GM21367 (cell line): Measurements from ENCODE around the gene IL2RA.

ENCODE experiments used
- ATAC-seq: cut with Tn5 transposase; IDR thresholded peaks from one replicate; pipeline ENCODE4 v1.9.1; 2021; ENCODE audit not compliant: unreplicated experiment

Gene IL2RA

DNA sequence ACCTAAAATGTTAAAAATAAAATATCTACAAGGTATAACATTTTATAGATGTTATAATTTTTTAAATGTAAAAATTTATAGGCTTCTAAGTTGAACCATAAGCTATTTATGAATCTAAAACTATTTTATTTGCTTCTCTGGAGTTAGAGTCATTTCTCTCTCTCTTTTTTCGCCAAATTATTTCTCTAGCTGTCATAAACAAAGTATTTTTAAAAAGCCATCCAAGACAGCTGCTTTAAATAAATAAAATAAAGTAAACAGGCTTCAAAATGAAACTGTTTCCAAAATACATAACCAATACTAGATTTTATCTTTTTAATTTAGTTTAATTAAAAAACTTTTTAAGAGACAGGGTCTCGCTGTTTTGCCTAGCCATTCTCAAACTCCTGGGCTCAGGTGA is 72.4 kb downstream of the IL2RA start:
- ATAC-seq, result no peak

DNA sequence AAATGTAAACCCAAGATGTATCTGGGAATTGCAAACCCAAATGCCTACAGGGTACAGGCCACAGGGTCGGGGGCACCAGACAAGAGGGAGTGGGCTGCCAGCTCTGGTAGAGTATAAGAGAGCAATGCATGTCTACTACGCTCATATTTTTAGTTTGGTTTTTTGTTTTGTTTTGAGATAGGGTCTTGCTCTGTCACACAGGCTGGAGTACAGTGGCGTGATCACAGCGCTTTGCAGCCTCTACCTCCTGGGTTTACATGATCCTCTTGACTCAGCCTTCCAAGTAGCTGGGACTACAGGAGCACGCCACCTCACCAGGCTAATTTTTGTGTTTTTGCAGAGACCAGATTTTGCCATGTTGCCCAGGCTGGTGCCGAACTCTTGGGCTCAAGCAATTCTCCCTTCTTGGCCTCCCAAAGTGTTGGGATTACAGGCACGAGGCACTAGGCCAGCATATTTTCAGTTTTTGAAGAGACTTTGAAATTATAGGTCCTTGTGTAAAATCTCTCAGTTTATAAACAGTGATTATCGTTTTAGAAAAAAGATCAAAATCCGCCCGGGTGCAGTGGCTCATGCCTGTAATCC is 73.7 kb downstream of the IL2RA start:
- no peak for ATAC-seq

DNA sequence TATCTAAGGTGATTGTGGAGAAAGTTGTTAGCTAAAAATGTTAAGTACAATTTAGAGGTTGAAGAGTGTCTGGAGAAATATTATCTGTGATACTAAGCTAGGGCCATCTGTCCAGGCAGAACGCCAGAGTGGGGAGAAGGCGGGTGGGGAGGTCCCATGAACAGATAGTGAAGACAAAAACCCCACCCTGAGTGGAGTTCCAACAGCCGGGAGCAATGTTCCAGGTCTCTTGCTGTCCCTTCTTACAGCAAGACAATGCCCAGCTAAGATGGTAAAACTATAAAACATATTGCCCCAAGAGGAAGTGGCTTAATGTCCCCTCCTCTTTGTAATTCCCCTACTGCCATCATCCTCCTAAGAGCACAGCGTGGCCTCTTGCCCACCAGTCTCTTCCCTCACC is 74.4 kb downstream of the IL2RA start:
- no peak for ATAC-seq

DNA sequence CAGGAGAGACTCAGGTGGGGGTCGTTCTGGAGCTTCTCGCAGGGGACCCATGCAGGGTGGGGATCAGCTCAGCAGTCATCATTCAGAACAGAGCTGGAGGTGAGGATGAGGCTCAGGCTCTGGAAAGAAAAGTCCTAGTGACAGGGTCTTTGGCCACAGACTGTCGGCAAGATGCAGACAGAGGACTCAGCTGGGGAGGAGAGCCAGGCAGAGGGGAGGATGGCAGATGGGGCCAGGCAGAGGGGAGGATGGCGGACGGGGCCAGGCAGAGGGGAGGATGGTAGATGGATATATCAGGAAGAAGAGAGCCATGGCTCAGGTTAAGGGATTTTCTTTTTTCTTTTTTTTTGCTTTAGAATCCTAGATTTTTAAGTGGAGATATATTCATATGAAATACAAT is 77.1 kb downstream of the IL2RA start:
- no peak for ATAC-seq

DNA sequence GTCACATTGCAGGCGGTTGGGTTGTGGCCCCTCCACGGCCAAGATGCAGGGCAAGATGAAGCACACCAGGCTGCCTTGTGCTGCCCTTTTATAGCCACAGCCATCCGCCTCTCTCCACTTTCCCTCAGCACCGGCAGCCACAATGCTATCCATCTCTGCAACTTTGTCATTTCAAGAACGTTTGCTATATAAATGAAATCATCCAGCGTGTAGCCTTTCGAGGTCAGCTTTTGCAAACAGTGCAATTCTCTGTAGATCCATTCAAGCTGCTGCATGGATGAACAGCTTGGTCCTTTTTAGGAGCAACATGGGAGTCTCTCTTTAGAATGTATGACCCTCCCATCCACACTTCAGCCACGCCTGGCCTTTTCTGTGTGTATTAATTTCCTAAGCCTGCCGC is 78.4 kb downstream of the IL2RA start:
- ATAC-seq, result no peak

DNA sequence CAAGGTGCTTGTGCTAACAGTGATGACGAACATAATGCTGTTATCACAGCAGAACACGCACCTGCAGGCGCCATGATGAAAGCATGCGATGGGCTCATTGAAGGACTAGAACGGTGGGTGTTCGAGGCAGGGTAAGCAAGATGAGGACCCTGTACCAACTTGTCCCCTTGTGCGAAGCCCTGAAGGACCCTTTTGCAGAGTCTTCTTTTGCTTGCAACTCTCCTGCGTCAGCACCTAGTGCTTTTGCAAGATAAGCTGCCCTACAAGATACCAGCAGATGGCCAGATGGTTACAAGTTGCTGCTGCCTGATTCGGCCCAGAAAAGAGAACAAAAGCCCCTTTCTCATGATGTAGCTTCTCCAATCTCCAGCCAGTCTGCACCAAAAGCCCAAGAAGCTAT is 80.6 kb downstream of the IL2RA start:
- ATAC-seq, result no peak

DNA sequence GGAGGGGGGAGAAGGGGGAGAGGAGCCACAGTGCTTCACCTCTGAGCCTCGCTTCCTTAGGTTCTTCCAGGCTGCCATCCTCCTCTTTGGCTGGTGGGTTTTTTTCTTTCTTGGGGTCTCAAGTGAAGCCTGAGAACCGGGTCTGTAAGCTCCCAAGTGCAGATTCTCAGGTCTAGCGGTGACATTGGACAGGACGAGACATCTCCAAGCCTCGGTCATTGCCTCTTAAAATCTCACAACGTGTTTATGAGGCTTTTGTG is 84.0 kb downstream of the IL2RA start:
- ATAC-seq, result no peak

DNA sequence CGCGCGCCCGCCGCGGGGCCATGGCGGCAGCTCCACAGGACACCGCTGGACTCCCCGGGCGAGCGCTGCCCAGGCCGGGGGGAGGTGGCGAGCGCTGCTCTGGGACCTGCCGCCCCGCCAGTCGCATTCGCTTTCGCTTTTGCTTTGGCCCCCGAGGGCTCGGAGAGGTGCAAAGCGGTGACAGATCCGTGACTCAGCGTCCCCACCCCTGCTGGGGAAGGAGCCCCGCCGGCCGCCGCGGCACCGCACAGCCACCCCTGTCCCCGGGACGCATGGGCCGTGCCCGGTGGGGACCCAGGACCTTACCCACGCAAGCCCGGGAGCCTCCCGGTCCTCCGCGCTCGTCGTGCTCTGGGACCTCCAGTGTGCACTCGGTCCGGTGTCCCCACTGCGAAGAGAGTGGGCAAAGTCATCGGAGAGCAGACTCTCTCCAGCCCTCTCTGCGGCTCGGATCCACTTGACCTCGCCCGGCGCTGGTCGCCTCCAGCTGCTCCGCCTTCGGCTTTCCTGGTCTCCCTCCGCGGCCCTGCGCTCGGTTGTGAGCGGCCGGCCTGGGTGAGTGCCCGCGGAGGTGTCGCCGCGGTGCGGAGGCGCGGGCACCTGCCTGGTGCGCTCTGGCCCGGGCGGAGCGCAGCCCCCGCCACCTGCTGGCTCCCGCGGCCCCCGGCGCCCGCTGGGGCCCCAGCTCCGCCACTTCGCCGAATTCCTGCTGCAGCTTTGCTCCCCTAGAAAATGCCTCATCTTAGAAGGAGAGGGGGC is 84.5 kb downstream of the IL2RA start, which contains the start of gene IL15RA:
IL15RA (minus strand) TSS at position 73 of the 759 bp plus-strand sequence; CDS start at position 22, 51 bp downstream.
- peak; percentile 47 for ATAC-seq

DNA sequence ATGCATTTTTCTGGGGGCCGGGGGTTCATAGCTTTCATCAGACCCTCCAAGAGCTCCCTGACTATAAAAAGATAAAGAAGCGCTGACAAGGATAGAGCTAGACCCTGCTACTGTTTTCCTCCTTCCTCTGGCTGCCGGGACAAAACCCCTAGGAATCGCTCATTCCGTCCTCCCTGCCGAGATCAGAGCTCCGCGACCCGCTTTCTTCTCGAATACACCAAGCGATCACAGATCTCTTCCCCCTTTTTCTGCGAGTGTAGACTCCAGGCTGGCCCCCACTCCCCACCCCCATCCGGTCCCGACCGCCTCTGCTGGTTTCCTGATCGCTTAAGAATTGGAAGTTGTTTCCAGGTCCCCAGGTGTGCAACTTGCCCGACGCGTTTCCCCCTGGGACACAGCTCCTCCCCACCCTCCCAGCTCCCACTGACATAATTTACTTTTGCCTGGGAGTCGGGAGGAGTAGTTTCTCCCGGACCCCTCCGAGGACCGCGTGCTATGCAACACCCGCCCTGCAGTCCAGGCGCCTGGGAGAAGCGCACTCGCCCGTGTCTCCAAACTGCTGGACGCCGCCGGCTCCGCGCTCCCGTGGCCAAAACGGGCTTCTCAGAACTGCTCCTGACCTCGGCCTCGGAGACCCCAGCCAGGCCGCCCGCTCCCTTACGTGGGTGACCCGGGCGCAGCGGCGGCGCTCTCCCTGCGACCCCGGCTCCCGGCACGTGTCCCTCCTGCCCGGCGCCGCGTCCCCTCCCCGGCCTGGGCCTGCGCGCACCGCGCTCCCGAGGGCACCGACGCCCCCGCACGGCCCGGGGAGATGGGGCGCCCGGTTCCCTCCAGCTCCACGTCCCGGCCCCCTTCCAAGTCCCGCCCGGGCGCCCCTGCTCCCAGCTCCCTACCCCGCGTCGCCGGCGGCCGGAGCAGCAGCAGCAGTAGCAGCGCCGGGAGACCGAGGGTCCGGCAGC is 85.4 kb downstream of the IL2RA start:
- ATAC-seq, result peak; percentile 12

DNA sequence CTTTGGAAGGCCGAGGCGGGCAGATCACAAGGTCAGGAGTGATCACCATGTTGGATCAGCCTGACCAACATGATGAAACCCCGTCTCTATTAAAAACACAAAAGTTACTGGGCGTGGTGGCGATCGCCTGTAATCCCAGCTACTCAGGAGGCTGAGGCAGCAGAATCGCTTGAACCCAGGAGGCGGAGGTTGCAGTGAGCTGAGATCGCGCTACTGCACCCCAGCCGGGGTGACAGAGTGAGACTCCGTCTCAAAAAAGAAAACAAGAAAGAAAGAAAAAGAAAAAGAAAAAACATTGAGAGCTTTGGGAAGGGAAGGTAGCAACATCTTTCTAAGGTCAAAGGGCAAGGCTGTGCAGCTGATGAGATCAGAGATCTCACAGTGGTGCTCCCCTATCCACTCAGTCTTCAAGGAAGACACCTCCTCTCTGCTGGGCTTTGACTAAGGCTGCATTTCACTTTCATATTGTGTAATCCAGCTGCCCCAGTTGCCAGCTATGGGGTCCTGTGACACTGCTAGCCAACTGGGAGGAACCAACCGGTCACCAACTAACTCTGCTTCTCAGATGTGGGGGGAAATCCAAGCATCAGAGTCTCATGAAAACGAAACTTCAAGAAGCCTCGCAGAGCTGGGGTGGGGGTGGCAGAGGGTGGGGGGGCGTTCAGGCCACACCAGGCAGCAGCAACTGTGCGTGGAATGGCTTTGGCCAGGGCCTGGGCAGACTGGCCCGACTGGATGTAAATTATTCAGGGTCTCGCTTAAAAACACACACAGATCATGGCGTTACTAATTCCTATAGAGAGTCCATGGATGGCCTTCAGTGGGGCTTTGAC is 86.3 kb downstream of the IL2RA start:
- ATAC-seq, result peak; percentile 58

DNA sequence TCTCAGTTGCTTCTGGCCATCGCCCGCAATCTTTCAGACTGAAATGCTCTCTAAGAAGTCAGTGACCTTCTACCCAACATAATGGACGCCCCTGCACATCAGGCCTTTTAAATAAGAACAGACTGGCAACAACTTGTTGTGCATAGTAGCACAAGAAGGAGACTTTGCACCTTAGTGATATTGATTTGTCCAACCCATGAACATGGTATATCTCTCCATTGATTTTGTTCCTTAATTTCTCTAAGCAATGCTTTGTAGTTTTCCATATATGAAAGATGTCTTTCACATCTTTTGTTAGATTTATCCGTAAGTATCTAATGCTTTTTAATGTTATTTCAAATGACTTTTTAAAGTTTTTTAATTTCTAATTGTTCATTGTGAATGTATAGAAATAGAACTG is 89.1 kb downstream of the IL2RA start:
- ATAC-seq, result no peak

DNA sequence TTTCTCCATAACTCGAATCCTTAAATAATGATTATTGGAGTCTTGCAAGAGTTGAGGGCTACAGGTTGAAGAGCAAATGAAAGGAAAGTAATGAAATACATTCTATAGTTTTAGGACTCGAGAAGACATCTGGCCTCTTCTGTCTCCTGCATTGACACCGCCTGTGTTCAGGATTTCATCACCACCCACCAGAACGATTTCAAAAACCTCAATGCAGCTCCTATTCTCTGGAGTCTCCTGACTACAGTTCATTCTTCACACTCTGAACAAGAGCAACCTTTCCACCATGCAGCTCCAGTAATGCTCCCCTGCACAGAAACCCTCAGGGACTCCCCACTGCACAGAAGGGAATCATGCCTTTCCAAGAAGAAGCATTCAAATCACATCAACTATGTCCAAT is 90.3 kb downstream of the IL2RA start:
- no peak for ATAC-seq

DNA sequence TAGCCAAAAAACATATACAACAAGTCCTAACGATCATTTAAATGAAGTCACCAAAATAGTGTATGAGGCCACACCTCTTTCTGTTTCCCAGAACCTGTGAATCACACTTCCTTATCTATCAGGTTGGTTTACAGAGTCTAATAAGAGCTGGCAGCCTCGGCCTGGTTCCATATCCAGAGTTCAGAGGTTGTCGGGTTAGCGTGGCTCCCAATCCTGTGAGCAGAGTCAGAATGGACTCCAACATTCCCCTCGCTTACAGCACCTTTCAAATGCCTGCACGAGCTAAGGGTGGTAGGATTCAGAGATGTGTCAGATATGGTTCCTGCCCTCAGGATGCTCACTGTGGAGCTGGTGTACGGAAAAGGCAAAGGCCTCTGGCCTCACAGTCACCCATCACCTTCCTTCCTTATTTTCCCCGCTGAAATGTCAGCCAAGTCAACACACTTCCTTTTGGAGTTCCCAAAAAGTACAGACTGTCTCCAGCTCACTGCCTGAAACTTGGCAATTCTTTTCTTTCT is 90.8 kb downstream of the IL2RA start:
- ATAC-seq, result no peak

DNA sequence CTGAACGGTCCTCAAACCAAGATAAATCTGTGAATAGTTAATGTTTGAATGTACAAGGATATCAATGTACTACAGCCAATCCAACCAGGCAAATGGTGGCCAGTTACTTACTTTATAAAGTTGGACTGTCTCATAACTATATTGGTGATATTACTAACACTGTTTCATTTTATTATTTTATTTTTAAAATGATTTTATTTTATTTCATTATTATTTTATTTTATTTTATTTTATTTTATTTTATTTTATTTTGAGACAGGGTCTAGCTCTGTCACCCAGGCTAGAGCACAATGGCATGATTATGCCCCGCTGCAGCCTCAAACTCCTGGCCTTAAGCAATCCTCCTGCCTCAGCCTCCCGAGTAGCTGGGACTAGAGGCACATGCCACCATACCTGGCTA is 91.6 kb downstream of the IL2RA start:
- ATAC-seq, result no peak

DNA sequence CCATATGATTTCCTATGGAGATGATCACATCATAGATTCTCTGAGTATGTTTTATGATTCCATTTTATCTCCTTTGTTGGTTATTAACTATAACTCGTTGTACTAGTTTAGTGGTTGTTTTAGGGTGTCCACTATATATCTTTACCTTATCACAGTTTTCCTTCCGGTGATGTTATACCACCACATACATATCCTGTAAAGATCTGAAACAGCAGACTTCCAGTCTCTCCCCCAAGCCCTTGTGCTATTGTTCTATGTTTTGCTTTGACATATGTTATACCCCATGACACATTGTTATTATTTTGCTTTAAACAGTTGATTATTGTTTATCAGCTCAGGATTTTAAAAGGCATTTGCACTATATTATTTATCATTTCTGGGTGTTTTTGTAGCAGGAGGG is 92.1 kb downstream of the IL2RA start:
- no peak for ATAC-seq

DNA sequence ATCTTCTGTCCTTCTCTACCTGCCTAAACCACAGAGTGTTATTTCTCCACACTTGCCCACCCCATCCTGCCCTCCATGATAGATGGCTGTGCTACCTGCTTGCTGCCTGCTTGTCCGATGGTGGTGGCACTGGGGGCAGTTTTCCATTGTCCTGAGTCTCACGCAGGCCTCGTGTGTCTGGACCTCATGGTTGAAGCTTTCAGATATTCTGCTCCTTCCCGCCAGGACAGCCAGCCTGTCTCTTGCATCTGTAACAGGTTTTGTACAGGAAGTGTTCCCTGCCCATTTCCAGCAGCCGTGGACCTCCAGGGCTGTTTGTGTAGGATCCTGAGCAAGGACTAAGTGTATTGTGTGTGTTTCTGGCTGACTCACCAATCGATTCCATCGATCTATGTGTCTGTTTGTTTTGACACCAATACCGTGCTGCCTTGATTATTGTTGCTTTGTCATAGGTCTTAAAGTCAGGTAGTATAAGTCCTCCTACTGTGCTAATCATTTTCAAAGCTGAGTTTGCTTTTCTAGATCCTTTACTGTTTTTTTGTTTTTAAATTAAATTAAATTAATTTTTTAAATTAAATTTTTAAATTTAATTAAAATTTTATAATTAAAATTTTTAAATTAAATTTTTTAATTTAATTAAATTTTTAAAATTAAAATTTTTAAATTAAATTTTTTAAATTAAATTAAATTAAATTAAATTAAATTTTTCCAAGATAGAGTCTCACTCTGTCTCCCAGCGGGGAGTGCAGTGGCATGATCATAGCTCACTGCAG is 93.3 kb downstream of the IL2RA start:
- no peak for ATAC-seq

DNA sequence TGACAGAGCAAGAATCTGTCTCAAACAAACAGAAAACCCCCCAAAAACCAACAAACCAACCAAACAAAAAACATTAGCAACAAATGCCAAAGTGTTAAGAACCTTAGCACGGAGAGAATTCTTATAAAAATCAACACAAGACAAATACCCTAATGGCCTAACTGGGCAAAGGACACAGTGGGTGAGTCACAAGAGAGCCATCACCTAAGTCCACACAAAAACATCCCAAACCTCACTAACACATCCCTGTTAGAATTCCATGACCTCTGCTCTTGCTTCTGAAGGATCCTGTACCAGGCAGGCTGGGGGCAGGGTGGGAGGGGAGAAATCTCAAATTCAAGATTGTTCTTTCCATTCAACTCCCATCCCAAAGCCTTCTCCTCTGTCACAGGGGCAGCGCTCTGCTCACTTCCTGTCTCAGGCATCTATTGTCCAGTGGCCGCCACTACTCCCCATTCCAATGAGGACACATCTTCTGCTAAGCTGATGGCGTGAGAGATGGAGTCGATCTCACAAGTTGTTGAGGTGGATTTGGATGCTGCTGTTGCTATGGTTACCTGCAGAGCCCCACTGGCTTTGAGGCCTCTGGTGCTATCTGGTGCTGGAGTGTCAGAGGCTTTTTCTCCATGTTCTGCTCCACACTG is 94.0 kb downstream of the IL2RA start:
- no peak for ATAC-seq

DNA sequence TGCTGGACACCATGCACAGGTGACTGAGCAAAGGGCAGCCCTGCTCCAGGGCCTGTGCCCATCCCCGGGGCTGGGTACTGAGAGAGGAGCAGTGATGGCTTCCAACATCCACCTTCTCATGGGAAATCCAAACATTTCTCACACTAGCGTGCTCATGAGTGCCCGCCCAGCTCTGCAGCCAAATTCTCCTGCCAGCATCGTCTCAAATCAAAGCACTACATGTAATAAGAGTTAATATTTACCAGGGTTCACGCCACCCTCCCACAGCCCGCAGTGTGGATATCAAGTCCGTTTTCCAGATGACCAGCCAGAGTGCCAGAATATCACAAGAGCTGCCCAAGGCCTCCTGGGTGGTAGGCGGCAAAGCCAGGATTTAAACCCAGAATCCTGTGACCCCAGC is 96.9 kb downstream of the IL2RA start:
- ATAC-seq, result no peak

DNA sequence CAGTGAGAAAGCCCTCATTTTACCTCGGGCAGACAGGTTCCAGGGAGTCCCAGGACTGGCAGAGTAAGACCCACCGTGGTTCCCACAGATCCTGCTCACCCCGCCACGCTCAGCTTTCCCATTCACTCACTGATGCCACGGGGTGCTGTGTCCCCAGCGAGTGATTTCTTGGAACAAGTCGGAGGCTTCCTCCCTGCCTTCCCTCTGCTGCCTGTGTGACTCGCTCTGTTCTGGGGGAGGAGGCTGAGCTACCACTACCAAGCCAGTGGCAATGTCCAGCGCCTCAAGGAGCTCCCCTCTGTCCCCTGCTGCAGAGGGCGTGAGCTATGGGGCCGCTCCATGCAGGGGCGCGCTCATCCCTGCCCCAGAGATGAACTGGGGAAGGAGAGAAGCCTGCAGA is 97.4 kb downstream of the IL2RA start:
- ATAC-seq, result no peak

DNA sequence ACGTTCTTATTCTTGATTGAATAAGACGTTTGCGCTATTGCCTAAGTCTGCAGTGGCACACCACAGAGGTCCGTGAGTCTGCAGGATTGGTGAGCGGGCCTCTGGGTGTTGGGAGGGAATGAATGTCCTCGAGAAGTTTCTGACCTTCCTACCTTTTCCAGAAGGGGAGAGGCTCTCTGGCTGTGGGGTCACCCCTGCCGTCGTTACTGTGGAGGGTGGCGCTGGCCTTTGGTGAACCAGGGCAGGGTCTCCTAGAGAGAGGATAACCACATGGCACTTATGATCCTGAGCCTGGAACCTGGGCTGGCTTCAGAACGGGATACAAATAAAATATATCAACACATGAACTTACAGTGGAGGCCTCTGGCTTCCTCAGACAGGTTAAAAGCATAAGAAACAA is 98.6 kb downstream of the IL2RA start:
- no peak for ATAC-seq
